NCI-H1105 (cell line): ENCODE results near the gene CFAP65.

Experiments
- DNase-seq: peaks from one replicate; lab custom pipeline; 2025; lab: John Stamatoyannopoulos, UW

The CFAP65 gene

GRCh38 chr2:219016721-219017120 lies 24.6 kb downstream of the CFAP65 start:
- DNase-seq: no peak

GRCh38 chr2:219010873-219011272 lies 30.4 kb downstream of the CFAP65 start:
- no peak for DNase-seq

- DNase-seq: no peak
Observed at GRCh38 chr2:219010162-219010756, 31.1 kb downstream of the CFAP65 start.

GRCh38 chr2:219009294-219009693 lies 32.0 kb downstream of the CFAP65 start:
- no peak for DNase-seq

- DNase-seq: no peak
Observed at GRCh38 chr2:219003979-219004378, 37.3 kb downstream of the CFAP65 start.

GRCh38 chr2:219003267-219003634 lies 38.1 kb downstream of the CFAP65 start:
- no peak for DNase-seq

GRCh38 chr2:219002395-219003266 lies 38.7 kb downstream of the CFAP65 start:
- no peak for DNase-seq

GRCh38 chr2:219001577-219002394 lies 39.5 kb downstream of the CFAP65 start:
- peak; percentile 97 for DNase-seq

- no peak for DNase-seq
Observed at GRCh38 chr2:219001100-219001576, 40.2 kb downstream of the CFAP65 start.

- no peak for DNase-seq
Observed at GRCh38 chr2:219000569-219000960, 40.8 kb downstream of the CFAP65 start.

GRCh38 chr2:218999881-219000568 lies 41.3 kb downstream of the CFAP65 start:
- DNase-seq: peak; percentile 94

GRCh38 chr2:218999021-218999880 lies 42.1 kb downstream of the CFAP65 start:
- no peak for DNase-seq

- DNase-seq: no peak
Observed at GRCh38 chr2:218998414-218999002, 42.8 kb downstream of the CFAP65 start.

GRCh38 chr2:218997731-218998130 lies 43.6 kb downstream of the CFAP65 start:
- DNase-seq: peak; percentile 65

- DNase-seq: peak; percentile 84
Observed at GRCh38 chr2:218996937-218997336, 44.4 kb downstream of the CFAP65 start.

GRCh38 chr2:218995972-218996711 lies 45.2 kb downstream of the CFAP65 start:
- peak; percentile 80 for DNase-seq

GRCh38 chr2:218995561-218995960 lies 45.8 kb downstream of the CFAP65 start:
- no peak for DNase-seq

- DNase-seq: peak; percentile 36
Observed at GRCh38 chr2:218993345-218994315, 47.7 kb downstream of the CFAP65 start, which contains the start of gene CRYBA2. CRYBA2 (minus strand) TSS chr2:218993422; CDS start chr2:218993176, 246 bp downstream.
